Neutrophil (primary cell): ENCODE measurements around the gene RGS3.

Experiments used
- H3K27ac ChIP-seq: fragments of 200-600 bp; sonication (generic); 2 replicates; pipeline ENCODE4 v1.5.1; 2016; ENCODE audit warnings: mild to moderate bottlenecking, moderate library complexity
- H3K27me3 ChIP-seq: fragments of 200-600 bp; sonication (generic); 2 replicates; pipeline ENCODE4 v1.6.0; 2016; ENCODE audit warnings: mild to moderate bottlenecking
- H3K36me3 ChIP-seq: fragments of 200-600 bp; sonication (generic); 2 replicates; pipeline ENCODE4 v1.5.1; 2017
- H3K4me1 ChIP-seq, 2 experiments: fragments of 200-600 bp in 1 of 2; sonication (generic) in 1 of 2; 1 replicate in 1 of 2; 2 replicates in 1 of 2; pipeline versions ENCODE4 v1.5.1 to v1.6.1; 2013 to 2016; ENCODE audit warnings: low read depth in 1 of 2, low read length in 1 of 2, mild to moderate bottlenecking in 1 of 2, moderate library complexity in 1 of 2; ENCODE audit not compliant: control insufficient read depth in 1 of 2, insufficient read depth in 1 of 2
- H3K4me3 ChIP-seq, 2 experiments: fragments of 200-600 bp in 1 of 2; sonication (generic) in 1 of 2; 1 replicate in 1 of 2; 2 replicates in 1 of 2; pipeline ENCODE4 v1.5.1; 2013 to 2016; ENCODE audit warnings: low read depth in 1 of 2, low read length in 1 of 2, mild to moderate bottlenecking in 1 of 2, moderate library complexity in 1 of 2
- H3K9me3 ChIP-seq: fragments of 200-600 bp; sonication (generic); 2 replicates; pipeline ENCODE4 v1.5.1; 2016
- CTCF ChIP-seq: fragments of 200-600 bp; sonication (generic); IDR thresholded peaks from 2 replicates; pipeline ENCODE4 v1.5.1; 2016; ENCODE audit warnings: antibody characterized with exemption

Gene RGS3

DNA sequence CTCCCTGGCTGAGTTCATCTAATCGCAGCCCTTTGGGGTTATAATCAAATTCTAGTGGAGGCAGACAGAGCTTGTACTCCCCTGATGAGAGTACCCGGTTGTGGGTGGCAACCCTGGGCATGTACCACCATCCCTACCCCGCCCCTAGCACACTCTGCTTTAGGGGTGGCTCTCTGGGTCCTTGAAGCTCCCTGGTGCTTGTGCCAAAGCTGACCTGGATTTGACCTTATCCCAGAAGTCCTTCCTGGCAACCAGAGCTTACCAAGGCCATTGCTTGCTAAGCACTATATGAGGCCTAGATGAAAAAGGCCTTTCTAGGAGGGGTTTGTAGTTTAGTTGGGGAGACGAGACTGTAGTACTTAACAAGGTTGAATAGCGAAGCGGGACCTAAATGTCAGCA lies 72.2 kb downstream of the RGS3 start:
- H3K36me3 ChIP-seq = no peaks in the 10 kb centered on the region
- TF ChIP-seq CTCF = no peak
- H3K9me3 ChIP-seq = no peaks in the 10 kb centered on the region
- no peak overlapping the region for H3K4me3 ChIP-seq
- no peaks in the 10 kb centered on the region for H3K27me3 ChIP-seq
- H3K27ac ChIP-seq = no peak overlapping the region
- no peaks in the 10 kb centered on the region for H3K4me1 ChIP-seq

GRCh38 chr9:113536166-113536482 lies 72.6 kb downstream of the RGS3 start:
- H3K27me3 ChIP-seq = no peaks in the 10 kb centered on the region
- no peaks in the 10 kb centered on the region for H3K4me1 ChIP-seq
- no peaks in the 10 kb centered on the region for H3K36me3 ChIP-seq
- H3K9me3 ChIP-seq = no peaks in the 10 kb centered on the region
- H3K27ac ChIP-seq = no peak overlapping the region
- H3K4me3 ChIP-seq = no peak overlapping the region
- no peak for TF ChIP-seq CTCF

DNA sequence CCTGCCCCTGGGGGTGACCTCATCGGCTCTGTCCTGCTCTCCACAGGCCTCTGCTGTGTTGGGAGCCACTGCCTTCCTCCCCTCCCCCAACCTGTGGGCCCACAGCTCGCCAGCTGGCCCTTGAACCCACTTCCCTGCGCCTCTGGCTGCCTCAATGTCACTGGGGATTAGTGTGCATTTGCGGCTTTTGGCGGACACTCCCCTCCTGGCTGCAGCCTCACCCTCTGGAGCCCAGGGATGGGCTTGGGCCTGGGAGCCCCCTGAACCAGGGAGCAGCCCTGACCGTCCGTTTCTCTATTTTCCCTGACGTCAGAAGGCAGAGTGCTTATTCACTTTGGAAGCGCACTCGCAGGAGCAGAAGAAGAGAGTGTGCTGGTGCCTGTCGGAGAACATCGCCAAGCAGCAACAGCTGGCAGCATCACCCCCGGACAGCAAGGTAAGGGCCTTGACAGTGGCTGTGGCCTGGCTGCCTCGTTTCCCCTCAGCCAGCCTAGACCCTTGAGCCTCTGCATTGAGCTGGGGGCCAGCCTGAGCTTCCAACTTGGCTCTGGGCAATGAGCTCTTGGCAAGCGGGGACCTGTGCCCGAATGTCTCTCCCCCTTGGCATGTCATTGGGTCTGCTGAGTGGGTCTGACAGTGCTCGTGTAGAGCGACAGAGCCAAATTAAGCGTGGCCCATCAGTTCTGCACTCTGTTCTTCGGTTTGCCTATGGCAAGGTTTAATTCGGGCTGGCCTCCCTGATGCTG lies 73.1 kb downstream of the RGS3 start:
- Histone ChIP-seq H3K27me3 (no peaks in the 10 kb centered on the region), H3K4me1 (no peaks in the 10 kb centered on the region), H3K9me3 (no peaks in the 10 kb centered on the region), H3K4me3 (no peak overlapping the region), H3K27ac (no peak overlapping the region), H3K36me3 (no peaks in the 10 kb centered on the region)
- no peak for TF ChIP-seq CTCF

GRCh38 chr9:113537229-113537810 lies 73.8 kb downstream of the RGS3 start:
- no peak overlapping the region for H3K27ac ChIP-seq
- no peak for TF ChIP-seq CTCF
- H3K9me3 ChIP-seq = no peaks in the 10 kb centered on the region
- no peak overlapping the region for H3K4me3 ChIP-seq
- no peaks in the 10 kb centered on the region for H3K27me3 ChIP-seq
- H3K36me3 ChIP-seq = no peaks in the 10 kb centered on the region
- no peaks in the 10 kb centered on the region for H3K4me1 ChIP-seq

DNA sequence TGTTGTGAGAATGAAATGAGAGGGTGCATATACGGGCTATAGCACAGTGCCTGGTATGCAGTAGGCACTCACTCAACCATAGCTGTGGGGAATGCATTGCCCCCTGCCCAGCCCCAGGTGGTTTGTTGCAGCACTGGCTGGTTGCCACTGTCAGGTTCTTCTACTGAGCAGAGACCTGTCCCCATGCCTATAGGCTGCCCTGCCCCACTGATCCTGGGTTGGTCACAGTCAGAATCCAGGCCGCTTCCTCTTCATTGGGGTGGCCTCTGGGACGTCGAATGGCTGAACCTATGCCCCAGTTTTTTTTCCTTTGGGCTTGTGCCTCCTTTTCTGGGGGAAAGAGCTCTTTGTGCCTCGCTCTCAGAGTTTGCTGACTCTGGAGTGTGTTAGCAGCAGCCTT lies 74.6 kb downstream of the RGS3 start:
- Histone ChIP-seq H3K4me1 (no peaks in the 10 kb centered on the region), H3K36me3 (no peaks in the 10 kb centered on the region), H3K27me3 (no peaks in the 10 kb centered on the region), H3K27ac (no peak overlapping the region), H3K4me3 (no peak overlapping the region), H3K9me3 (no peaks in the 10 kb centered on the region)
- no peak for TF ChIP-seq CTCF
